NCI-H1417 treated with DMSO at 0.1 percent for 48 hours (cell line): Measurements from ENCODE around the gene TUT7.
"Not testable (repeated sequence)": the region's sequence is repeated elsewhere in the genome, so short reads cannot be mapped to it uniquely, and the experiment has no call there.

Source experiments
- DNase-seq: peaks from one replicate; lab custom pipeline; 2025; lab: John Stamatoyannopoulos, UW

The TUT7 gene

GRCh38 chr9:86354011-86354817, at the start of gene TUT7:
TSS of gene TUT7 (minus strand) at chr9:86354410. CDS start at chr9:86353199, 1,211 bp downstream.
- DNase-seq: peak; percentile 93

- DNase-seq: no peak
These were observed 48.4 kb upstream of the TUT7 start for GRCh38 chr9:86402591-86402990.

- DNase-seq: no peak
These were observed 42.2 kb upstream of the TUT7 start for GRCh38 chr9:86396412-86396811.

- not testable (repeated sequence) for DNase-seq
These were observed 36.0 kb upstream of the TUT7 start for GRCh38 chr9:86390184-86390583.

GRCh38 chr9:86389628-86390027, 35.4 kb upstream of the TUT7 start:
- no peak for DNase-seq

GRCh38 chr9:86387376-86387775, 33.2 kb upstream of the TUT7 start:
- DNase-seq: no peak

- DNase-seq: not testable (repeated sequence)
These were observed 28.8 kb upstream of the TUT7 start for GRCh38 chr9:86383000-86383399.

- no peak for DNase-seq
These were observed 21.8 kb upstream of the TUT7 start for GRCh38 chr9:86376016-86376415.

GRCh38 chr9:86369810-86370209, 15.6 kb upstream of the TUT7 start:
- no peak for DNase-seq

GRCh38 chr9:86368871-86369521, 14.8 kb upstream of the TUT7 start:
- DNase-seq: no peak

- no peak for DNase-seq
These were observed 7.0 kb upstream of the TUT7 start for GRCh38 chr9:86361176-86361575.

GRCh38 chr9:86359151-86359879, 5.1 kb upstream of the TUT7 start:
- DNase-seq: no peak

- no peak for DNase-seq
These were observed 3.0 kb upstream of the TUT7 start for GRCh38 chr9:86356871-86357866.

GRCh38 chr9:86355814-86356213, 1.6 kb upstream of the TUT7 start:
- no peak for DNase-seq

- no peak for DNase-seq
These were observed 654 bp upstream of the TUT7 start for GRCh38 chr9:86354818-86355309.

GRCh38 chr9:86353655-86354010, 577 bp downstream of the TUT7 start:
- DNase-seq: no peak

GRCh38 chr9:86352440-86353077, 1.7 kb downstream of the TUT7 start:
- DNase-seq: no peak

- DNase-seq: no peak
These were observed 2.3 kb downstream of the TUT7 start for GRCh38 chr9:86351880-86352279.

- no peak for DNase-seq
These were observed 4.0 kb downstream of the TUT7 start for GRCh38 chr9:86350006-86350760.

GRCh38 chr9:86349271-86349670, 4.9 kb downstream of the TUT7 start:
- DNase-seq: no peak
